Stimulated activated CD4-positive, alpha-beta T cell treated with anti-CD3 and anti-CD28 coated beads, TNF-alpha, amount 100 ng/mL, for 4 hours (primary cell): ENCODE data around the gene SIAH1.
"Not testable (repeated sequence)": the region's sequence is repeated elsewhere in the genome, so short reads cannot be mapped to it uniquely, and the experiment has no call there.

Experiments
- DNase-seq, 3 experiments: peaks; one replicate each; pipeline ENCODE4 v3.0.0-alpha.2; 2020; ENCODE audit warnings: low read depth in 3 of 3

The SIAH1 gene

GRCh38 chr16:48332978-48333377, 52.2 kb downstream of the SIAH1 start:
- DNase-seq, result no peak

DNA sequence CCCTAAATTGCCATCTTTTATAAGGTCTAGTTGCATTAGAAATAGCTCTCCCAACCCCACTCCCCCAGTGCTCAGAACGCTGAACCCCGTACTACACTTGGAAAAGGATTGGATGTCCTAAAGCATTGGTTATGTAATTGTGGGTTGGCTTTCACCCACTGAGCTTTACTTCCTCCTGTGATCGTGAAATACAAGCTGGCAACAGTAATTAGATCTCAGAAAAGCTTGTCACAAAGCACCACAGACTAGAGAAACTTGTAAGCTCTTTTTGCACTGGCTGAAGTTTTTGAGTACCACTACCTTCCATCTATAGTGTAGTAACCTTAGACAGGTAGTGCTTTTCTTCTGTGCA, 54.4 kb downstream of the SIAH1 start:
- DNase-seq, result no peak

DNA sequence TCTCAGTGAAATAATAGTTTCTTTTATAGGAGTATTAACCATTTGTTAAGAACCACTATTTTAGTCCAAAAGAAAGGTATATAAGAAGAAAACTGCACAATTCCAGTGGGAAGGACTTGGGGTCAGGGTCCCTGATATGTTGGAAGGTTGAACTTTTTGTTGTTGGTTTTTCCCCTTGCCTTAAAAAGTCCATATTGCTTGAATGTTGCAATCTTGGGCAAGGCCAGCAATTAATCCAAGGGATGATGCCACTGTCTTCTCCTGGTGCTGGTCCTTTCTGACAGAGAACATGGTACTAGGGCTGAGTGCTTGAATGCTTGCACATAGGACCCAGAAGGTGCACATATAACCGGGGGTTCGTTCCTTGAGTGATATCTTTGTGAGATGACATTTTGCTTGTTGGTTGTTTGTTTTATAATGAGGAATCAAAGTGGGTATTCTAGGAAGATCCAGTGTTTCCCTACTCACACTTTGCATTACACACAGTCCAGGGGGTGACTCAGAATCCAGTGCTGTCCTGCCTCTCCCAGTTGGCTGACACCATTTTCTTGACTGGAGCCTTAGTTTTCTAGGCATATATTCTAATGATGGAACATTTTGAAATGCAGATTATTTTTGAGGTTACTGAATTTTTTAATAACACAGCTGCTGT, 54.9 kb downstream of the SIAH1 start:
- DNase-seq, result no peak

DNA sequence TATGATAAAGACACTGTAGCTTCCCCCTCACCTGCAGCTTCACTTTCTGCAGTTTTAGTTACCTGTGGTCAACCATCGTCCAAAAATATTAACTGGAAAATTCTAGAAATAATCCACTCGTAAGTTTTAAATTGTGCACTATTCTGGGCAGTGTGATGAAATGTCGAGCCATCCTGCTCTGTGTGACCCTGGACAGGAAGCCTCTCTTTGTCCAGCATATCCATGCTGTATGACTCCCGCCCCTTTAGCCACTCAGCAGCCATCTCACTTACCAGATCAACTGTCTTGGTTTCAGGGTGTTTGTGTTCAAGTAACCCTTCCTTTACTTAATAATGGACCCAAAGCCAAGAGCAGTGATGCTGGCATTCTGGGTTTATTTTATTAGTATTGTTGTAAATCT, 56.1 kb downstream of the SIAH1 start:
- DNase-seq, result no peak

DNA sequence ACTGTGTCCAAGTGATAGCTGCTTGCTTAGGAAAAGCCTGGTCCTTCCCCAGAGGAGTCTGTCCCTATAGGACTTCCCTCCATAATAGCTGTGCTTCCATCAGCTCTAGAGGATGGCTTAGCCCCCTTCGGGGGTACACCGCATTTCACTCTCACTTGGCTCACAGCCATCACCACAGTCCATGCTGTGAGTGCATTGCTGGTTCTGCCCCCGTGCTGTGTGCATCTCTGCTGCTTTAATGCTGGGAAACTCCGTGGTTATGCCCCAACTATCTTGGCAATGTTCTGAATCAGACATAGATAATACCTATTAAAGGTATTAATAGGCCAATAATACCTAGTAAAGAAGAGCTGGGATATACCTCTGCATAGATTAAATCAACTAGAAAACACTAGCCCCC, 58.3 kb downstream of the SIAH1 start:
- DNase-seq, result no peak

DNA sequence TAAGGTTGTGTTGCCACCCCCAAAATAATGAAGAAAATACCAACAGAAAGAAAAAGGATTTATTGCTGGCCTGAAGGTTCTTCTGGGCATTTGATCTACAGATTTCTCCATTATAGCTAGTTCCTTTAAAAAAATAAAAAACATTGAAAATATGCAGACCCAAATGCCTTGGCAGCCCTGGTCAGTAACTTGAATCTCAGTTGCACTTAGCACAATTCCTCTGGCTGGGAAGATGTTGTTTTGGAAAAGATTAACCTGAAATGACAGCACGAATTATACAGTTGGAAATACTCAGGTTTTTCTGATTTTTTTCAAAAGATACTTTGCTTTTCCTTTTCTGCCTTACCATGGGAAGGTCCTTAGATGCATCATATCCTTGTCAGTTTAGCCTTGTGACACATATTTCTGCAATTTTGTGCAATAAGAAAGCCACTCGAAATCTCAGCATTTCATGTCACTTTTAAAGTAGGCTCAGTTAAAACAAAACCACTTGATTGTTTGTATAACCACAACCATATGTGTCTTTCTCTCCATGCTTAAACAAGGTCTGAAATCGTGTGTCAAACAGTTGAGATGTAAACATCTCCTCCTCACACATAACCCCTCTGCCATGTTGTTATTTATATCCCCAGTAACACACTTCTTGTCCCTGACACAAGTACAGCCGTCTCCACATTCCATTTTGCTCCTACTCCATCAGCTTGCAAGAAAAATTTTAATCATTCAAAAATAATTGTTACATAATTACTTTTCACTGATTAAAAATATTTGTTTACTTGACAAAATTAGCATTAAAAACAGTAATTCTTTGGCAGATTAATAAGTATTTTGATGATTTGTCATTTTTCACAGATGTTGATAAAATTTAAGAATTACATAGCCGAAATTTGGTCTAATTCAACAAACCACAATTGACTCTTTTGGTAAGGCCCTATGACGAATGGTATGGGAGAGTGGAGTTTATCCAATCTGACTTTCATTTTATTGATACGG, 61.1 kb downstream of the SIAH1 start:
- DNase-seq, result no peak

GRCh38 chr16:48321317-48322036, 63.7 kb downstream of the SIAH1 start:
- DNase-seq, result no peak

DNA sequence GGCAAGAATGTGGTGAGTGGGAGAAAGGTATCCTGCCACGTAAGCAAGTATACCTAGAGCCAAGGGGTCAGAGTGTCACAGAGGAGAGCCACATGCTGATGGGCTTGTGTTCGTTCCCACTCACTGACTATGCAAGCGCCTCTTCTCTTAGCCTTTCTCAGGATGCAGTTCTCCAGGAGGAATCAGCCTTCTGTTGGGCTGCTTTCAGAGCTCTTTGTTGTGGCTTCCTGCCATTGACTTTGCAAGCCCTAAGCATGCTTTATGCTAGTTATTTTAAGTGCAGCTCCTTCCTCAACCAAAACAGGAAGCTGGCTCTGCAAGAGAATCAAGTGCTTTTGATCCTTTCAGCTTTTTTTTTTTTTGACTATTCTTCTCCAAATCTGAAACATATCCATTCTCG, 66.6 kb downstream of the SIAH1 start:
- no peak for DNase-seq

- DNase-seq, result no peak
Observed at GRCh38 chr16:48317614-48318315, 67.4 kb downstream of the SIAH1 start.

DNA sequence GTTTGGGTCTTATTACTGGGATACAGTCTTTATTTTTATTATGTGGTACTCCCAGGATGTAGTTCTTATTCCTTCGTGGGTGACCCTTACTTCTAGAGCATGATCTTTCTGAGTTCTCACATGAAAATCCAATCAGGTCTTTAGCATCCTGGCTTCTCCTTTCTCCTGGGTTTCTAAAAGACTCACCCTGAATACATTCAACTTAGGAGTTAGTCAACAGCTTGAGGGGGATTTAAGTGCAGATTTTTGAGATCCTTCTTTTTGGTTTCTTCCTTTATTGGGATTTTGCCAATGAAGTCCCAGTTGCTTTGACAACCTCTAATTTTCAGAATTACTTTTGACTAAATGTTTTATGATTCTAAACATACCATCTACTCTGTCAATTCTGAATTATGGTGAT, 68.2 kb downstream of the SIAH1 start:
- DNase-seq, result no peak

DNA sequence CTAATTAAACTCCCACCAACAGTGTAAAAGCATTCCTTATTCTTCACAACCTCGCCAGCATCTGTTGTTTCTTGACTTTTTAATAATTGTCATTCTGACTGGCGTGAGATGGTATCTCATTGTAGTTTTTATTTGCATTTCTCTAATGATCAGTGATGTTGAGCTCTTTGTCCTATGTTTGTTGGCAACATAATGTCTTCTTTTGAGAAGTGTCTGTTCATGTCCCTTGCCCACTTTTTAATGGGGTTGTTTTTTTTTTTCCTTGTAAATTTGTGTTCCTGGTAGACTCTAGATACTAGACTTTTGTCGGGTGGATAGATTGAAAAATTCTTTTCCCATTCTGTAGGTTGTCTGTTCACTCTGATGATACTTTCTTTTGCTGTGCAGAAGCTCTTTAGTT, 71.3 kb downstream of the SIAH1 start:
- not testable (repeated sequence) for DNase-seq

DNA sequence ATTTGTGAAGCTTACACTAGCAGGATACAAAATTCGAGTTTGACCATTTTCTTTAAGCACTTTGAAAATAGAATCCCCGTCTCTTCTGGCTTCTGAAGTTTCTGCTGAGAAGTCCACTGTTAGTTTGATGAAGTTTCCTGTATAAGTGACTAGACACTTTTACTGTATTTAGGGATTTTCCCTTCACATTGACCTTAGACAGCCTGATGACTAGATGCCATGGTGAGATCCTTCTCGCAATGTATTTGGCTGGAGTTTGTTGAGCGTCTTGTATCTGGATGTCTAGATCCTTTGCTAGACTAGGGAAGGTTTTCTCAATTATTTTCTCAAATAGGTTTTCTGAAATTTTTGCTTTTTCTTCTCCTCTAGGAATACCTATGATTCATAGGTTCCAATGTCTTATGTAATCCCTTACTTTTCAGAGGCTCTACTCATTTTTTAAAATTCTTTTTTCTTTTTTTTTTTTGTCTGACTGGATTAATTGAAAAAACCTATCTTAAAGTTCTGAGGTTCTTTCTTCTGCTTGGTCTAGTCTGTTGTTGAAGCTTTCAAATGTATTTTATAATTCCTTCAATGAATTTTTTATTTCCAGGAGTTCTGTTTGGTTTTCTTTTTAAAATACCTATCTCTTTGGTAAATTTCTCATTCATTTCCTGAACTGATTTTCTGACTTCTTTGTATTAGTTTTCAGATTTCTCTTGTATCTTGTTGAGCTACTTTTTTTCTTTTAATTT, 74.1 kb downstream of the SIAH1 start:
- DNase-seq, result no peak
